GM10248 (cell line): ENCODE measurements around the gene GSTP1.
"Not testable (repeated sequence)": the region's sequence is repeated elsewhere in the genome, so short reads cannot be mapped to it uniquely, and the experiment has no call there.

Source experiments
- CTCF ChIA-PET: fragments of 300-600 bp; sonication (Branson Sonifier 250); formaldehyde crosslinking; extraction: SDS; loops from one replicate; lab custom pipeline; 2021; ENCODE audit warnings: antibody characterized with exemption; lab: Yijun Ruan, JAX
- POLR2A ChIA-PET: fragments of 350-650 bp; sonication (Branson Sonifier 250); formaldehyde crosslinking; extraction: SDS; loops from one replicate; lab custom pipeline; 2020; ENCODE audit warnings: antibody characterized with exemption; lab: Yijun Ruan, JAX
- DNase-seq: peaks from one replicate; pipeline ENCODE4 v3.0.0; 2012; ENCODE audit errors: extremely low spot score
- TF ChIP-seq, protein P1 (sequence below): IDR thresholded peaks from 2 replicates; pipeline ENCODE4 v1.5.1; 2012; ENCODE audit warnings: mild to moderate bottlenecking, low read depth; ENCODE audit errors: extremely low read depth, missing control alignments, control extremely low read depth

The GSTP1 gene

GRCh38 chr11:67592880-67593564 is 9.4 kb downstream of the GSTP1 start:
- POLR2A ChIA-PET: interaction anchor here (0.6 kb wide), 1 partner anchor 23 kb away, joined by 3 read pairs; no protein-coding TSS in a partner anchor
- TF ChIP-seq, protein P1, sequence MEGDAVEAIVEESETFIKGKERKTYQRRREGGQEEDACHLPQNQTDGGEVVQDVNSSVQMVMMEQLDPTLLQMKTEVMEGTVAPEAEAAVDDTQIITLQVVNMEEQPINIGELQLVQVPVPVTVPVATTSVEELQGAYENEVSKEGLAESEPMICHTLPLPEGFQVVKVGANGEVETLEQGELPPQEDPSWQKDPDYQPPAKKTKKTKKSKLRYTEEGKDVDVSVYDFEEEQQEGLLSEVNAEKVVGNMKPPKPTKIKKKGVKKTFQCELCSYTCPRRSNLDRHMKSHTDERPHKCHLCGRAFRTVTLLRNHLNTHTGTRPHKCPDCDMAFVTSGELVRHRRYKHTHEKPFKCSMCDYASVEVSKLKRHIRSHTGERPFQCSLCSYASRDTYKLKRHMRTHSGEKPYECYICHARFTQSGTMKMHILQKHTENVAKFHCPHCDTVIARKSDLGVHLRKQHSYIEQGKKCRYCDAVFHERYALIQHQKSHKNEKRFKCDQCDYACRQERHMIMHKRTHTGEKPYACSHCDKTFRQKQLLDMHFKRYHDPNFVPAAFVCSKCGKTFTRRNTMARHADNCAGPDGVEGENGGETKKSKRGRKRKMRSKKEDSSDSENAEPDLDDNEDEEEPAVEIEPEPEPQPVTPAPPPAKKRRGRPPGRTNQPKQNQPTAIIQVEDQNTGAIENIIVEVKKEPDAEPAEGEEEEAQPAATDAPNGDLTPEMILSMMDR: no peak
- CTCF ChIA-PET: interaction anchor here (1.7 to 5.2 kb wide), 2 partner anchors 10 to 16 kb away, joined by 4 to 24 read pairs; partner anchors contain the start of gene GSTP1
- no peak for DNase-seq

DNA sequence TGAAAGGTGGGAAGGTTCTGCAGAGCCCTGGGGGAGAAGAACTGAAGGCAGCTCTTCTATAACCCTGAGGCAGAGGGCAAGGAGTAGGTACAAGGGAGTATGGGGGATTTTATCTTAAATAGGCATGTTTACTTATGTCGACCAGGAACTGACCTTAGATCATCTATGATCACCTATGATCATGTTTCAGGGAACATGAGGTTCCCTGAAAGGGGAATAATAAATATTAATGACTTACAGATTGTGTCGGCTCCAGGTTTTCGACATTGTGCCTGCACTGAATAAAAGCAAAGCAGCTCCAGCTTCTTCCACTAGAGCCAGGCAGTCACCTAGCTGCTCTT is 9.9 kb downstream of the GSTP1 start:
- no peak for DNase-seq
- POLR2A ChIA-PET: interaction anchor here (0.6 kb wide), 1 partner anchor 23 kb away, joined by 3 read pairs; no protein-coding TSS in a partner anchor
- TF ChIP-seq, protein P1: no peak
- CTCF ChIA-PET: interaction anchor here (1.0 to 5.2 kb wide), 2 partner anchors 10 to 21 kb away, joined by 3 to 24 read pairs; partner anchors contain the start of gene GSTP1

- POLR2A ChIA-PET: no interaction called here
- TF ChIP-seq, protein P1: no peak
- DNase-seq: no peak
These were observed 10.9 kb downstream of the GSTP1 start for GRCh38 chr11:67594480-67594879.

DNA sequence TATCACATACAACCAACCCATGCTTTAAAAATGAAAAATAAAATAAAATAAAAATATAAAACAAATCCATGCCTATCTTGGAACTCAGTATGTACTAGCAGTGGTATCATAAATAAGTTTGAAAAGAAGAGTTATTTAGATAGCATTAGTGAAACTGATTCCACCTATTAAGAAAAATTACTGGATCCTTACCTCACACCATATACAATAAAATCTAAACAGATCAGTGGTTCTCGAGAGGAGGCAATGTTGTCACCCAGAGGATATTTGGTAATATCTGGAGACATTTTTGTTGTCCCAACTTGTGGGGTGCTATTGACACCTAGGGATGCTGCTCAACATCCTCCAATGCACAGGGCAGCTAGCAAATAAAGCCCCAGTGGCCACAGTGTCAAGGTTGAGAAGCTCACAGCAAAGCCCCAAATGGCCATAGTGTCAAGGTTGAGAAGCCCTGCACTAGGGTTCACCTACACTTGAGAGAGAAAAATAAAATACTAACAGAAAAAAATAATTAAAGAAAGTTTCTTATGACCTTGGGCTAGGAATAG is 13.2 kb downstream of the GSTP1 start:
- TF ChIP-seq, protein P1: no peak
- DNase-seq: no peak
- CTCF ChIA-PET: interaction anchor here (1.8 to 5.2 kb wide), 3 partner anchors 14 to 32 kb away, joined by 4 to 24 read pairs (median 5); partner anchors contain the start of genes GSTP1 and NUDT8
- POLR2A ChIA-PET: no interaction called here

More at GRCh38 chr11:67594480-67594879, 10.9 kb downstream of the GSTP1 start:
- CTCF ChIA-PET: interaction anchor here (1.0 to 5.2 kb wide), 2 partner anchors 11 to 20 kb away, joined by 3 to 24 read pairs; partner anchors contain the start of gene GSTP1

DNA sequence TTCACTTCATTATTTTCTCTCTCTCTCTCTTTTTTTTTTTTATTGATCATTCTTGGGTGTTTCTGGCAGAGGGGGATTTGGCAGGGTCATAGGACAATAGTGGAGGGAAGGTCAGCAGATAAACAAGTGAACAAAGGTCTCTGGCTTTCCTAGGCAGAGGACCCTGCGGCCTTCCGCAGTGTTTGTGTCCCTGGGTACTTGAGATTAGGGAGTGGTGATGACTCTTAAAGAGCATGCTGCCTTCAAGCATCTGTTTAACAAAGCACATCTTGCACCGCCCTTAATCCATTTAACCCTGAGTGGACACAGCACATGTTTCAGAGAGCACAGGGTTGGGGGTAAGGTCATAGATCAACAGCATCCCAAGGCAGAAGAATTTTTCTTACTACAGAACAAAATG is 13.8 kb downstream of the GSTP1 start:
- POLR2A ChIA-PET, CTCF ChIA-PET, DNase-seq: not testable (repeated sequence)

- CTCF ChIA-PET, DNase-seq, POLR2A ChIA-PET: not testable (repeated sequence)
These were observed 14.4 kb downstream of the GSTP1 start for GRCh38 chr11:67597963-67598362.

GRCh38 chr11:67599149-67599548 is 15.5 kb downstream of the GSTP1 start:
- POLR2A ChIA-PET: no interaction called here
- DNase-seq: no peak
- CTCF ChIA-PET: interaction anchor here (0.9 to 1.3 kb wide), 2 partner anchors 15 to 60 kb away, joined by 3 read pairs; no protein-coding TSS in a partner anchor
- TF ChIP-seq, protein P1: no peak
